H9 (cell line): ENCODE measurements around the gene C12orf56. TPM values are rescaled to one million over a fixed set of nuclear protein-coding genes. Genes with fewer than 3 reads are reported as not detected.

Source experiments
- DNase-seq: peaks from one replicate; pipeline ENCODE4 v3.0.0-alpha.2; 2017
- H2AFZ ChIP-seq: one replicate; pipeline ENCODE4 v1.6.1; 2013; ENCODE audit warnings: mild to moderate bottlenecking, low read length, control low read depth, moderate library complexity
- H2AK5ac ChIP-seq: 2 replicates; pipeline ENCODE4 v1.6.1; 2013; ENCODE audit warnings: low read length, control low read depth, mixed read lengths; ENCODE audit not compliant: insufficient read length
- H2BK120ac ChIP-seq: one replicate; pipeline ENCODE4 v1.6.1; 2013; ENCODE audit warnings: low read depth, mild to moderate bottlenecking, low read length, control low read depth, inconsistent platforms; ENCODE audit not compliant: poor library complexity, severe bottlenecking
- H2BK12ac ChIP-seq: 2 replicates; pipeline ENCODE4 v1.6.1; 2013; ENCODE audit warnings: low read length, control low read depth, mixed read lengths, low read depth; ENCODE audit not compliant: insufficient read length
- H2BK15ac ChIP-seq: 2 replicates; pipeline ENCODE4 v1.6.1; 2013; ENCODE audit warnings: low read depth, low read length, control low read depth
- H2BK20ac ChIP-seq: one replicate; pipeline ENCODE4 v1.6.1; 2013; ENCODE audit warnings: low read depth, mild to moderate bottlenecking, low read length, control low read depth, inconsistent platforms; ENCODE audit not compliant: poor library complexity, severe bottlenecking
- H2BK5ac ChIP-seq: 2 replicates; pipeline ENCODE4 v1.6.1; 2013; ENCODE audit warnings: low read length, control low read depth, mixed read lengths; ENCODE audit not compliant: insufficient read length
- H3K14ac ChIP-seq: 2 replicates; pipeline ENCODE4 v1.6.1; 2013; ENCODE audit warnings: low read length, control low read depth; ENCODE audit not compliant: insufficient read depth
- H3K18ac ChIP-seq: 2 replicates; pipeline ENCODE4 v1.6.1; 2013; ENCODE audit warnings: low read depth, mild to moderate bottlenecking, mixed read lengths, low read length, control low read depth; ENCODE audit not compliant: insufficient read length
- H3K23ac ChIP-seq: 2 replicates; pipeline ENCODE4 v1.6.1; 2013; ENCODE audit warnings: low read length, control low read depth, mixed read lengths, low read depth; ENCODE audit not compliant: insufficient read length
- H3K23me2 ChIP-seq: 2 replicates; pipeline ENCODE4 v1.6.1; 2013; ENCODE audit warnings: low read depth, mild to moderate bottlenecking, mixed read lengths, low read length, control low read depth; ENCODE audit not compliant: insufficient read length, poor library complexity, severe bottlenecking
- H3K27ac ChIP-seq: 2 replicates; pipeline ENCODE4 v1.5.1; 2013; ENCODE audit warnings: low read length, control low read depth, mixed read lengths, low read depth; ENCODE audit not compliant: insufficient read length
- H3K27me3 ChIP-seq: 2 replicates; pipeline ENCODE4 v1.6.1; 2013; ENCODE audit warnings: low read length, control low read depth, inconsistent platforms; ENCODE audit not compliant: insufficient read depth
- H3K4ac ChIP-seq: 2 replicates; pipeline ENCODE4 v1.6.1; 2013; ENCODE audit warnings: low read depth, mild to moderate bottlenecking, control low read depth, inconsistent platforms, low read length, moderate library complexity
- H3K4me1 ChIP-seq: 2 replicates; pipeline ENCODE4 v1.6.1; 2013; ENCODE audit warnings: low read length, control low read depth, inconsistent platforms; ENCODE audit not compliant: insufficient read depth
- H3K4me2 ChIP-seq: 2 replicates; pipeline ENCODE4 v1.6.1; 2013; ENCODE audit warnings: low read length, control low read depth, mixed read lengths; ENCODE audit not compliant: insufficient read length, insufficient read depth
- H3K56ac ChIP-seq: 2 replicates; pipeline ENCODE4 v1.6.1; 2013; ENCODE audit warnings: low read depth, mild to moderate bottlenecking, mixed read lengths, low read length, control low read depth; ENCODE audit not compliant: insufficient read length
- H3K79me1 ChIP-seq: 2 replicates; pipeline ENCODE4 v1.6.1; 2013; ENCODE audit warnings: low read depth, mild to moderate bottlenecking, moderate library complexity, low read length, control low read depth, inconsistent platforms; ENCODE audit not compliant: insufficient read depth, poor library complexity, severe bottlenecking
- H3K79me2 ChIP-seq: 2 replicates; pipeline ENCODE4 v1.6.1; 2013; ENCODE audit warnings: low read length, control low read depth, inconsistent platforms; ENCODE audit not compliant: insufficient read depth
- H3K9ac ChIP-seq: 2 replicates; pipeline ENCODE4 v1.6.1; 2013; ENCODE audit warnings: low read length, control low read depth, mixed read lengths; ENCODE audit not compliant: insufficient read length; ENCODE audit errors: extremely low read depth
- H3K9me3 ChIP-seq: one replicate; pipeline ENCODE4 v1.6.1; 2013; ENCODE audit warnings: low read depth, low read length, inconsistent platforms; ENCODE audit not compliant: control insufficient read depth
- H3T11ph ChIP-seq: one replicate; pipeline ENCODE4 v1.6.1; 2013; ENCODE audit warnings: mild to moderate bottlenecking, low read length, control low read depth, inconsistent platforms
- H4K20me1 ChIP-seq: one replicate; pipeline ENCODE4 v1.6.1; 2013; ENCODE audit not compliant: control insufficient read depth, insufficient read length, insufficient read depth
- H4K5ac ChIP-seq: 2 replicates; pipeline ENCODE4 v1.6.1; 2013; ENCODE audit warnings: low read depth, mild to moderate bottlenecking, mixed read lengths, low read length, control low read depth; ENCODE audit not compliant: insufficient read length
- H4K8ac ChIP-seq: replicated peaks from 2 replicates; pipeline ENCODE4 v1.6.1; 2013; ENCODE audit warnings: low read length, control low read depth, mixed read lengths, low read depth; ENCODE audit not compliant: insufficient read length
- H4K91ac ChIP-seq: 2 replicates; pipeline ENCODE4 v1.6.1; 2013; ENCODE audit warnings: low read depth, mild to moderate bottlenecking, moderate library complexity, mixed read lengths, low read length, control low read depth; ENCODE audit not compliant: insufficient read length
- H3K27ac Mint-ChIP-seq, 3 experiments: 2 replicates in 2 of 3; 3 replicates in 1 of 3; pipeline ENCODE4 v1.8.0; 2020 to 2021; ENCODE audit warnings: mixed read lengths in 3 of 3, mild to moderate bottlenecking in 1 of 3, moderate library complexity in 1 of 3
- H3K27me3 Mint-ChIP-seq: 2 replicates; pipeline ENCODE4 v1.8.0; 2021; ENCODE audit warnings: low read depth, mild to moderate bottlenecking, moderate library complexity, mixed read lengths
- H3K36me3 Mint-ChIP-seq, 3 experiments: 2 replicates in 2 of 3; 3 replicates in 1 of 3; pipeline ENCODE4 v1.8.0; 2020 to 2021; ENCODE audit warnings: low read depth in 3 of 3, mixed read lengths in 3 of 3; ENCODE audit not compliant: insufficient read depth in 1 of 3
- H3K4me1 Mint-ChIP-seq, 2 experiments: 2 replicates each; pipeline ENCODE4 v1.8.0; 2020; ENCODE audit warnings: mixed read lengths in 2 of 2
- H3K4me3 Mint-ChIP-seq, 2 experiments: 2 replicates in 1 of 2; 3 replicates in 1 of 2; pipeline ENCODE4 v1.8.0; 2020 to 2021; ENCODE audit warnings: mild to moderate bottlenecking in 2 of 2, mixed read lengths in 2 of 2, moderate library complexity in 1 of 2
- H3K9me3 Mint-ChIP-seq, 2 experiments: 2 replicates in 1 of 2; 3 replicates in 1 of 2; pipeline ENCODE4 v1.8.0; 2020; ENCODE audit warnings: mild to moderate bottlenecking in 2 of 2, mixed read lengths in 2 of 2, moderate library complexity in 1 of 2
- WGBS: extraction: QIAGEN DNeasy Blood & Tissue Kit; methylation state at CpG from one replicate; pipeline ENCODE4 v1.1.7; 2013; ENCODE audit warnings: missing lambda C conversion rate, low lambda C conversion rate, mixed read lengths; ENCODE audit not compliant: insufficient read length; ENCODE audit errors: extremely low coverage; 5-methylcytosine and 5-hydroxymethylcytosine counted together
- total RNA-seq: library from RNA; stranded (reverse); gene quantifications from 2 replicates; pipeline ENCODE4 v1.2.1, GENCODE V29; 2021
- TF ChIP-seq, protein P1 (sequence below): fragments of 200-600 bp; sonication (generic); conservative IDR thresholded peaks from 3 replicates; pipeline ENCODE4 v1.8.0; 2021; ENCODE audit warnings: antibody characterized with exemption, mild to moderate bottlenecking

C12orf56 gene
- total RNA-seq, 1 experiment from 2014 or later: 2.2 TPM

DNA sequence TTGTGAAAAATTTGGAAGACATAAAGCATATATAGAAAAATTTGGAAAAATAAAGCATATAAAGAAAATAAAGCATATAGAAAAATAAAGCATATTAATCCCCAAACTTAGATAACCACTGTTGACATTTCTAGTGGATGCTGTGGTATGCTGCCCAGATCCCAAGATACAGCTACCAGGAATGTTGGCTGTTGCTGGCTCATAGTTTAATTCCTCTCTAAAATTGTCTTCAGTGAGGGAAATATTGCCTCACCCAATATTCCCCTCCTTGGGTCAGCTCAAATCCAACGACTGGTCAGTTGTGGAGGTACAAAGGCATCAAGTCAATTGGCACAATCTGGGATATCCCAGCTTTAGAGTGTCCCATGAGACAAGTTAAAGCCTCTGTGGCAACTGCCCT, 158.4 kb downstream of the C12orf56 start:
- Mint-ChIP-seq H3K36me3 (peaks cover 0 to 8% (median 0%) of the 10 kb centered on the region in 3 experiments; a peak in 1 of 7 replicates), H3K4me1 (peaks cover 3 to 5% of the 10 kb centered on the region in 2 experiments; a peak in 3 of 4 replicates), H3K9me3 (no peaks in the 10 kb centered on the region; a peak in 2 of 5 replicates), H3K27ac (no peak overlapping the region), H3K27me3 (no peaks in the 10 kb centered on the region), H3K4me3 (no peak overlapping the region)
- Histone ChIP-seq H3K56ac (no peak overlapping the region), H3K4me1 (peaks cover 2% of the 10 kb centered on the region; the same call in 1 of the 2 replicates), H4K20me1 (no peaks in the 10 kb centered on the region), H2BK120ac (no peak overlapping the region), H3K9ac (no peak overlapping the region), H4K91ac (no peak overlapping the region), H2BK12ac (no peak overlapping the region), H4K8ac (no peak overlapping the region), H3K23me2 (no peaks in the 10 kb centered on the region), H3K4ac (no peak overlapping the region), H3K4me2 (no peak overlapping the region), H4K5ac (no peak overlapping the region), H2AFZ (no peak overlapping the region), H3K9me3 (no peaks in the 10 kb centered on the region), H3K14ac (no peak overlapping the region), H3K18ac (no peak overlapping the region), H2BK15ac (no peak overlapping the region), H3K27me3 (no peaks in the 10 kb centered on the region), H2AK5ac (no peak overlapping the region), H3T11ph (no peak overlapping the region), H3K79me2 (no peaks in the 10 kb centered on the region), H3K23ac (no peak overlapping the region), H3K27ac (no peak overlapping the region), H2BK5ac (no peak overlapping the region), H3K79me1 (no peaks in the 10 kb centered on the region), H2BK20ac (no peak overlapping the region)
- TF ChIP-seq, protein P1, sequence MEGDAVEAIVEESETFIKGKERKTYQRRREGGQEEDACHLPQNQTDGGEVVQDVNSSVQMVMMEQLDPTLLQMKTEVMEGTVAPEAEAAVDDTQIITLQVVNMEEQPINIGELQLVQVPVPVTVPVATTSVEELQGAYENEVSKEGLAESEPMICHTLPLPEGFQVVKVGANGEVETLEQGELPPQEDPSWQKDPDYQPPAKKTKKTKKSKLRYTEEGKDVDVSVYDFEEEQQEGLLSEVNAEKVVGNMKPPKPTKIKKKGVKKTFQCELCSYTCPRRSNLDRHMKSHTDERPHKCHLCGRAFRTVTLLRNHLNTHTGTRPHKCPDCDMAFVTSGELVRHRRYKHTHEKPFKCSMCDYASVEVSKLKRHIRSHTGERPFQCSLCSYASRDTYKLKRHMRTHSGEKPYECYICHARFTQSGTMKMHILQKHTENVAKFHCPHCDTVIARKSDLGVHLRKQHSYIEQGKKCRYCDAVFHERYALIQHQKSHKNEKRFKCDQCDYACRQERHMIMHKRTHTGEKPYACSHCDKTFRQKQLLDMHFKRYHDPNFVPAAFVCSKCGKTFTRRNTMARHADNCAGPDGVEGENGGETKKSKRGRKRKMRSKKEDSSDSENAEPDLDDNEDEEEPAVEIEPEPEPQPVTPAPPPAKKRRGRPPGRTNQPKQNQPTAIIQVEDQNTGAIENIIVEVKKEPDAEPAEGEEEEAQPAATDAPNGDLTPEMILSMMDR: no peak
- no CpG with 5 or more reads among the region's 1 CpG for WGBS
- no peak for DNase-seq
